OCI-LY7 (cell line): ENCODE measurements around the gene AP5M1.

Experiments
- EZH2phosphoT487 ChIP-seq: fragments of 200-600 bp; sonication (generic); IDR thresholded peaks from 2 replicates; pipeline ENCODE4 v1.6.1; 2018; ENCODE audit warnings: low read depth, borderline replicate concordance, mild to moderate bottlenecking, mixed run types, antibody characterized with exemption, low read length, moderate library complexity, mixed read lengths
- TF ChIP-seq, protein P1 (sequence below): fragments of 200-600 bp; sonication (generic); conservative IDR thresholded peaks from 2 replicates; pipeline ENCODE4 v1.5.1; 2014; ENCODE audit warnings: mild to moderate bottlenecking, antibody characterized with exemption, low read length, moderate library complexity, mixed read lengths

DNA sequence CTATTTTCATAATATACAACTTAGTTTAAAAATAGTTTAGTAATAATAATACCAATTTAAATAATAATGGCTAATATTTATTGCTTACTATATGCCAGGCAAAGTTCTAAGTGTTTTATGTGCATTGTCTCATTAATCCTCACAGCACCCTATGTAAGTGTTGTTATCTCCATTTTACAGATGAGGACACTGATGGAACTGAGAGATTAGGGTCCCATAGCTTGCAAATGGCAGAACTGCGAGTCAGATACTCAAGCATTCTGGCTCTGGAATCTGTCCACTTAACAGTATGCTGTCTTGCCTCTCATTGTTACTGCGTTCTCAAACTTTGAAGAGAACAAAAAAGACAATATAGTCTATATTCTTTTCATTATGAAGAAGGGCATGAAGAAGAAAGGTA is 19.0 kb downstream of the AP5M1 start:
- TF ChIP-seq, protein P1, sequence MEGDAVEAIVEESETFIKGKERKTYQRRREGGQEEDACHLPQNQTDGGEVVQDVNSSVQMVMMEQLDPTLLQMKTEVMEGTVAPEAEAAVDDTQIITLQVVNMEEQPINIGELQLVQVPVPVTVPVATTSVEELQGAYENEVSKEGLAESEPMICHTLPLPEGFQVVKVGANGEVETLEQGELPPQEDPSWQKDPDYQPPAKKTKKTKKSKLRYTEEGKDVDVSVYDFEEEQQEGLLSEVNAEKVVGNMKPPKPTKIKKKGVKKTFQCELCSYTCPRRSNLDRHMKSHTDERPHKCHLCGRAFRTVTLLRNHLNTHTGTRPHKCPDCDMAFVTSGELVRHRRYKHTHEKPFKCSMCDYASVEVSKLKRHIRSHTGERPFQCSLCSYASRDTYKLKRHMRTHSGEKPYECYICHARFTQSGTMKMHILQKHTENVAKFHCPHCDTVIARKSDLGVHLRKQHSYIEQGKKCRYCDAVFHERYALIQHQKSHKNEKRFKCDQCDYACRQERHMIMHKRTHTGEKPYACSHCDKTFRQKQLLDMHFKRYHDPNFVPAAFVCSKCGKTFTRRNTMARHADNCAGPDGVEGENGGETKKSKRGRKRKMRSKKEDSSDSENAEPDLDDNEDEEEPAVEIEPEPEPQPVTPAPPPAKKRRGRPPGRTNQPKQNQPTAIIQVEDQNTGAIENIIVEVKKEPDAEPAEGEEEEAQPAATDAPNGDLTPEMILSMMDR, result no peak
- no peak for TF ChIP-seq EZH2phosphoT487
